Measurements from ENCODE around the gene GSE1. TPM values are rescaled to one million over a fixed set of nuclear protein-coding genes. Genes with fewer than 3 reads are reported as not detected.

Gene GSE1
- total and polyA plus RNA-seq, 2 of the 13 experiments (the other 11 are each of a cell fraction or from before 2014, with no cell fraction given): 16.1 to 31.2 TPM

- no peak for TF ChIP-seq ZNF138 (CRISPR knock-in tag; IDR thresholded peaks at IDR 0.05; ENCODE audit: low read depth)
- TF ChIP-seq THAP7 (CRISPR knock-in tag; IDR thresholded peaks at IDR 0.05): no peak
- TF ChIP-seq ZMYM3 (CRISPR knock-in tag; IDR thresholded peaks at IDR 0.05): no peak
- peak; percentile 3; the same call in 1 of the 2 replicates for TF ChIP-seq HES4 (CRISPR knock-in tag; IDR thresholded peaks at IDR 0.05; ENCODE audit: borderline replicate concordance)
- no peak for TF ChIP-seq HNF1A (IDR thresholded peaks at IDR 0.05; ENCODE audit: low read depth)
- TF ChIP-seq HNF1A (CRISPR knock-in tag; IDR thresholded peaks at IDR 0.05; ENCODE audit: borderline replicate concordance): peak; percentile 47; the same call in 1 of the 2 replicates
- no peak for TF ChIP-seq FIP1L1 (IDR thresholded peaks at IDR 0.05; ENCODE audit: borderline replicate concordance, insufficient read depth, low read depth, low read length)
Observed at GRCh38 chr16:85614338-85615013, 1.4 kb downstream of the GSE1 start (continued).
